WTC11 (cell line): Measurements from ENCODE around the gene OOSP4A. TPM values are rescaled to one million over a fixed set of nuclear protein-coding genes. Genes with fewer than 3 reads are reported as not detected.

Source experiments
- ATAC-seq: fragments of 200-7000 bp; cut with Tn5 transposase; 2 replicates; pipeline ENCODE4 v1.10.0; 2021; ENCODE audit warnings: mild to moderate bottlenecking, moderate library complexity
- CTCF ChIA-PET: fragments of 300-600 bp; sonication (Branson Sonifier 250); formaldehyde crosslinking; loops from one replicate; lab custom pipeline; 2021; ENCODE audit warnings: antibody characterized with exemption; lab: Charles Lee
- POLR2A ChIA-PET: fragments of 350-600 bp; sonication (Branson Sonifier 250); formaldehyde crosslinking; loops from one replicate; lab custom pipeline; 2021; ENCODE audit warnings: antibody characterized with exemption; lab: Charles Lee
- DNase-seq: peaks from one replicate; pipeline ENCODE4 v3.0.0; 2021; ENCODE audit warnings: low spot score
- H3K27ac Mint-ChIP-seq: 2 replicates; pipeline ENCODE4 v1.8.0; 2021; ENCODE audit warnings: mixed read lengths
- H3K27me3 Mint-ChIP-seq: 2 replicates; pipeline ENCODE4 v1.8.0; 2021; ENCODE audit warnings: low read depth, mild to moderate bottlenecking, moderate library complexity, mixed read lengths
- H3K36me3 Mint-ChIP-seq: 2 replicates; pipeline ENCODE4 v1.8.0; 2021; ENCODE audit warnings: mixed read lengths
- H3K4me1 Mint-ChIP-seq: 2 replicates; pipeline ENCODE4 v1.8.0; 2022; ENCODE audit warnings: mixed read lengths
- H3K4me3 Mint-ChIP-seq: 2 replicates; pipeline ENCODE4 v1.8.0; 2021; ENCODE audit warnings: mild to moderate bottlenecking, moderate library complexity, mixed read lengths
- H3K9me3 Mint-ChIP-seq: 2 replicates; pipeline ENCODE4 v1.8.0; 2021; ENCODE audit warnings: mixed read lengths
- CREM ChIP-seq: sonication (generic); formaldehyde crosslinking; IDR thresholded peaks from 2 replicates; pipeline ENCODE4 v1.8.1; 2022; ENCODE audit warnings: mild to moderate bottlenecking, missing genetic modification reagents, moderate library complexity
- ESRRA ChIP-seq: sonication (generic); formaldehyde crosslinking; IDR thresholded peaks from 2 replicates; pipeline ENCODE4 v1.8.1; 2022; ENCODE audit warnings: mild to moderate bottlenecking, missing genetic modification reagents, borderline replicate concordance
- FOXK1 ChIP-seq: sonication (generic); formaldehyde crosslinking; IDR thresholded peaks from 2 replicates; pipeline ENCODE4 v1.8.0; 2022; ENCODE audit warnings: mild to moderate bottlenecking, moderate library complexity, missing genetic modification reagents
- FOXP1 ChIP-seq: sonication (generic); formaldehyde crosslinking; IDR thresholded peaks from 2 replicates; pipeline ENCODE4 v1.8.0; 2022; ENCODE audit warnings: missing genetic modification reagents, mild to moderate bottlenecking, moderate library complexity, borderline replicate concordance
- GRHL2 ChIP-seq: fragments of 250-450 bp; sonication (Bioruptor Pico); IDR thresholded peaks from 2 replicates; pipeline ENCODE4 v1.8.0; 2022; ENCODE audit warnings: mild to moderate bottlenecking, moderate library complexity; ENCODE audit not compliant: insufficient replicate concordance, severe bottlenecking
- GTF2I ChIP-seq: fragments of 250-450 bp; sonication (Bioruptor Pico); conservative IDR thresholded peaks from 2 replicates; pipeline ENCODE4 v1.4.0; 2021; ENCODE audit warnings: mild to moderate bottlenecking
- HMGXB4 ChIP-seq: sonication (generic); formaldehyde crosslinking; IDR thresholded peaks from 2 replicates; pipeline ENCODE4 v1.8.1; 2023; ENCODE audit warnings: mild to moderate bottlenecking, moderate library complexity, missing genetic modification reagents
- KAT7 ChIP-seq: sonication (generic); formaldehyde crosslinking; IDR thresholded peaks from 2 replicates; pipeline ENCODE4 v1.8.1; 2023; ENCODE audit warnings: missing genetic modification reagents, mild to moderate bottlenecking, borderline replicate concordance
- MXD4 ChIP-seq: fragments of 250-450 bp; sonication (Bioruptor Pico); IDR thresholded peaks from 2 replicates; pipeline ENCODE4 v1.8.0; 2021; ENCODE audit warnings: mild to moderate bottlenecking, moderate library complexity, borderline replicate concordance
- NR2C2 ChIP-seq: sonication (generic); formaldehyde crosslinking; IDR thresholded peaks from 2 replicates; pipeline ENCODE4 v1.8.0; 2022; ENCODE audit warnings: mild to moderate bottlenecking, missing genetic modification reagents
- PRRX2 ChIP-seq: fragments of 250-450 bp; sonication (Bioruptor Pico); IDR thresholded peaks from 2 replicates; pipeline ENCODE4 v1.8.0; 2021; ENCODE audit warnings: mild to moderate bottlenecking
- RELA ChIP-seq: sonication (generic); formaldehyde crosslinking; IDR thresholded peaks from 2 replicates; pipeline ENCODE4 v1.8.1; 2022; ENCODE audit warnings: missing genetic modification reagents, mild to moderate bottlenecking, borderline replicate concordance
- RORB ChIP-seq: fragments of 250-450 bp; sonication (Bioruptor Pico); IDR thresholded peaks from 2 replicates; pipeline ENCODE4 v1.9.0; 2021; ENCODE audit warnings: mild to moderate bottlenecking
- SOX15 ChIP-seq: fragments of 250-450 bp; sonication (Bioruptor Pico); IDR thresholded peaks from 2 replicates; pipeline ENCODE4 v1.9.0; 2021; ENCODE audit warnings: mild to moderate bottlenecking
- TEAD1 ChIP-seq: sonication (generic); formaldehyde crosslinking; IDR thresholded peaks from 2 replicates; pipeline ENCODE4 v1.8.0; 2022; ENCODE audit warnings: mild to moderate bottlenecking, missing genetic modification reagents
- ZBTB21 ChIP-seq: sonication (generic); formaldehyde crosslinking; IDR thresholded peaks from 2 replicates; pipeline ENCODE4 v1.8.1; 2023; ENCODE audit warnings: mild to moderate bottlenecking, missing genetic modification reagents, borderline replicate concordance
- ZNF121 ChIP-seq: sonication (generic); formaldehyde crosslinking; IDR thresholded peaks from 2 replicates; pipeline ENCODE4 v1.8.0; 2023; ENCODE audit warnings: missing genetic modification reagents
- ZNF232 ChIP-seq: sonication (generic); formaldehyde crosslinking; IDR thresholded peaks from 2 replicates; pipeline ENCODE4 v1.8.0; 2022; ENCODE audit warnings: mild to moderate bottlenecking, missing genetic modification reagents
- ZNF423 ChIP-seq: fragments of 250-450 bp; sonication (Bioruptor Pico); IDR thresholded peaks from 2 replicates; pipeline ENCODE4 v2.1.2; 2022; ENCODE audit warnings: mild to moderate bottlenecking, moderate library complexity
- total RNA-seq: library from RNA; stranded (reverse); gene quantifications from 3 replicates; pipeline ENCODE4 v1.2.3, GENCODE V29; 2021
- TF ChIP-seq, protein P1 (sequence below): fragments of 250-450 bp; sonication (Bioruptor Pico); conservative IDR thresholded peaks from 2 replicates; pipeline ENCODE4 v1.9.0; 2021; ENCODE audit warnings: mild to moderate bottlenecking
- TF ChIP-seq, protein P2 (sequence below): sonication (generic); formaldehyde crosslinking; IDR thresholded peaks from 2 replicates; pipeline ENCODE4 v1.8.1; 2022; ENCODE audit warnings: low read depth, mild to moderate bottlenecking, moderate library complexity, missing genetic modification reagents, borderline replicate concordance
- TF ChIP-seq, protein P3 (sequence below): fragments of 250-450 bp; sonication (Bioruptor Pico); IDR thresholded peaks from 2 replicates; pipeline ENCODE4 v1.9.0; 2021; ENCODE audit warnings: mild to moderate bottlenecking
- TF ChIP-seq, protein P4 (sequence below): sonication (generic); formaldehyde crosslinking; IDR thresholded peaks from 2 replicates; pipeline ENCODE4 v1.8.1; 2023; ENCODE audit warnings: mild to moderate bottlenecking, missing genetic modification reagents, borderline replicate concordance
- TF ChIP-seq, protein P5 (sequence below): sonication (generic); formaldehyde crosslinking; conservative IDR thresholded peaks from 2 replicates; pipeline ENCODE4 v1.8.1; 2023; ENCODE audit warnings: mild to moderate bottlenecking, low read depth, missing genetic modification reagents, moderate library complexity

OOSP4A gene
- total RNA-seq, 1 experiment from 2014 or later = not detected

- ChIA-PET POLR2A (no interaction called here), CTCF (no interaction called here)
- Mint-ChIP-seq H3K4me1 (peaks cover 8% of the 10 kb centered on the region), H3K9me3 (peaks cover 4% of the 10 kb centered on the region), H3K27me3 (no peaks in the 10 kb centered on the region), H3K27ac (no peak overlapping the region), H3K36me3 (no peaks in the 10 kb centered on the region), H3K4me3 (no peak overlapping the region)
- ATAC-seq (no peak), DNase-seq (no peak)
- no peak for TF ChIP-seq FOXK1 (CRISPR knock-in tag)
- no peak for TF ChIP-seq TEAD1 (CRISPR knock-in tag)
- no peak for TF ChIP-seq ESRRA (CRISPR knock-in tag)
- TF ChIP-seq NR2C2 (CRISPR knock-in tag) = no peak
- TF ChIP-seq, protein P1, sequence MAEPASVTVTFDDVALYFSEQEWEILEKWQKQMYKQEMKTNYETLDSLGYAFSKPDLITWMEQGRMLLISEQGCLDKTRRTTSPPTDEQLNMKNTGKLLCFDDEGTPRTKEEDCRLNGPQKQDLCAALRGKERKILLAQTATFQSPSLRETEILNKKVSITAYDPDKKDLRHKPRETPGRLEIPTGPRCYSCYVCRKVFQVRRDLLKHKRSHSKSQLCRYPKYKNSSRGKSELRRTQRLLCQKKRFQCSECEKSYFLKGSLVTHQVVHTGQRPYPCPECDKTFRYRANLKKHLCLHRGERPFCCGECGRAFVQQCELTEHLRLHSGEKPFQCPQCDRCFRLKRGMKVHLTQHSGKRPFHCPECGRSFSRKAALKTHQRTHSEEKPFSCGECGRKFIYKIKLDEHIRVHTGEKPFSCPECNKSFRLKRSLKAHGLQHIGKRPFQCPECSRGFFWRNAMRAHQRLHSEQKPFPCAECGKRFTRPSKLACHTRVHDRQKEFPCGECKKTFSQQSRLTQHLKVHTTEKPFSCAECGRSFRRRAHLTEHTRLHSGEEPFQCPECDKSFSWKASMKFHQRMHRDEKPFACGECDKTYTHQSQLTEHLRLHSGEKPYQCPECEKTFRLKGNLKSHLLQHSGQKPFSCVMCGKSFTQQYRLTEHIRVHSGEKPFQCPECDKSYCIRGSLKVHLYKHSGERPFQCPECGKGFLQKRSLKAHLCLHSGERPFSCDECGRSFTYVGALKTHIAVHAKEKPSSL = no peak
- no peak for TF ChIP-seq ZBTB21
- no peak for TF ChIP-seq ZNF121 (CRISPR knock-in tag)
- TF ChIP-seq KAT7 (CRISPR knock-in tag) = no peak
- no peak for TF ChIP-seq RORB (CRISPR knock-in tag)
- TF ChIP-seq ZNF423 (CRISPR knock-in tag) = no peak
- TF ChIP-seq, protein P2, sequence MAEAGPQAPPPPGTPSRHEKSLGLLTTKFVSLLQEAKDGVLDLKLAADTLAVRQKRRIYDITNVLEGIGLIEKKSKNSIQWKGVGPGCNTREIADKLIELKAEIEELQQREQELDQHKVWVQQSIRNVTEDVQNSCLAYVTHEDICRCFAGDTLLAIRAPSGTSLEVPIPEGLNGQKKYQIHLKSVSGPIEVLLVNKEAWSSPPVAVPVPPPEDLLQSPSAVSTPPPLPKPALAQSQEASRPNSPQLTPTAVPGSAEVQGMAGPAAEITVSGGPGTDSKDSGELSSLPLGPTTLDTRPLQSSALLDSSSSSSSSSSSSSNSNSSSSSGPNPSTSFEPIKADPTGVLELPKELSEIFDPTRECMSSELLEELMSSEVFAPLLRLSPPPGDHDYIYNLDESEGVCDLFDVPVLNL (CRISPR knock-in tag) = no peak
- no peak for TF ChIP-seq CREM (CRISPR knock-in tag)
- TF ChIP-seq, protein P3, sequence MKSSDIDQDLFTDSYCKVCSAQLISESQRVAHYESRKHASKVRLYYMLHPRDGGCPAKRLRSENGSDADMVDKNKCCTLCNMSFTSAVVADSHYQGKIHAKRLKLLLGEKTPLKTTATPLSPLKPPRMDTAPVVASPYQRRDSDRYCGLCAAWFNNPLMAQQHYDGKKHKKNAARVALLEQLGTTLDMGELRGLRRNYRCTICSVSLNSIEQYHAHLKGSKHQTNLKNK (CRISPR knock-in tag) = no peak
These were observed 35.9 kb downstream of the OOSP4A start for GRCh38 chr11:59999691-60000090.

GRCh38 chr11:60003729-60004128 is 39.9 kb downstream of the OOSP4A start:
- H3K27ac Mint-ChIP-seq = no peak overlapping the region
- H3K4me1 Mint-ChIP-seq = peaks cover 8% of the 10 kb centered on the region
- ATAC-seq = no peak
- DNase-seq = no peak
- no peaks in the 10 kb centered on the region for H3K27me3 Mint-ChIP-seq
- H3K9me3 Mint-ChIP-seq = peaks cover 4% of the 10 kb centered on the region
- CTCF ChIA-PET = no interaction called here
- no peaks in the 10 kb centered on the region for H3K36me3 Mint-ChIP-seq
- no peak overlapping the region for H3K4me3 Mint-ChIP-seq
- POLR2A ChIA-PET = no interaction called here
- TF ChIP-seq HMGXB4 (CRISPR knock-in tag) (no peak), GRHL2 (CRISPR knock-in tag) (no peak), CREM (CRISPR knock-in tag) (no peak), SOX15 (CRISPR knock-in tag) (no peak), RELA (no peak), ZBTB21 (no peak), RORB (CRISPR knock-in tag) (no peak), ZNF121 (CRISPR knock-in tag) (no peak), FOXP1 (CRISPR knock-in tag) (no peak), PRRX2 (no peak), GTF2I (CRISPR knock-in tag) (no peak), ZNF232 (CRISPR knock-in tag) (no peak), MXD4 (CRISPR knock-in tag) (no peak)
- TF ChIP-seq, protein P4, sequence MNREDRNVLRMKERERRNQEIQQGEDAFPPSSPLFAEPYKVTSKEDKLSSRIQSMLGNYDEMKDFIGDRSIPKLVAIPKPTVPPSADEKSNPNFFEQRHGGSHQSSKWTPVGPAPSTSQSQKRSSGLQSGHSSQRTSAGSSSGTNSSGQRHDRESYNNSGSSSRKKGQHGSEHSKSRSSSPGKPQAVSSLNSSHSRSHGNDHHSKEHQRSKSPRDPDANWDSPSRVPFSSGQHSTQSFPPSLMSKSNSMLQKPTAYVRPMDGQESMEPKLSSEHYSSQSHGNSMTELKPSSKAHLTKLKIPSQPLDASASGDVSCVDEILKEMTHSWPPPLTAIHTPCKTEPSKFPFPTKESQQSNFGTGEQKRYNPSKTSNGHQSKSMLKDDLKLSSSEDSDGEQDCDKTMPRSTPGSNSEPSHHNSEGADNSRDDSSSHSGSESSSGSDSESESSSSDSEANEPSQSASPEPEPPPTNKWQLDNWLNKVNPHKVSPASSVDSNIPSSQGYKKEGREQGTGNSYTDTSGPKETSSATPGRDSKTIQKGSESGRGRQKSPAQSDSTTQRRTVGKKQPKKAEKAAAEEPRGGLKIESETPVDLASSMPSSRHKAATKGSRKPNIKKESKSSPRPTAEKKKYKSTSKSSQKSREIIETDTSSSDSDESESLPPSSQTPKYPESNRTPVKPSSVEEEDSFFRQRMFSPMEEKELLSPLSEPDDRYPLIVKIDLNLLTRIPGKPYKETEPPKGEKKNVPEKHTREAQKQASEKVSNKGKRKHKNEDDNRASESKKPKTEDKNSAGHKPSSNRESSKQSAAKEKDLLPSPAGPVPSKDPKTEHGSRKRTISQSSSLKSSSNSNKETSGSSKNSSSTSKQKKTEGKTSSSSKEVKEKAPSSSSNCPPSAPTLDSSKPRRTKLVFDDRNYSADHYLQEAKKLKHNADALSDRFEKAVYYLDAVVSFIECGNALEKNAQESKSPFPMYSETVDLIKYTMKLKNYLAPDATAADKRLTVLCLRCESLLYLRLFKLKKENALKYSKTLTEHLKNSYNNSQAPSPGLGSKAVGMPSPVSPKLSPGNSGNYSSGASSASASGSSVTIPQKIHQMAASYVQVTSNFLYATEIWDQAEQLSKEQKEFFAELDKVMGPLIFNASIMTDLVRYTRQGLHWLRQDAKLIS (CRISPR knock-in tag) = no peak
- TF ChIP-seq, protein P5, sequence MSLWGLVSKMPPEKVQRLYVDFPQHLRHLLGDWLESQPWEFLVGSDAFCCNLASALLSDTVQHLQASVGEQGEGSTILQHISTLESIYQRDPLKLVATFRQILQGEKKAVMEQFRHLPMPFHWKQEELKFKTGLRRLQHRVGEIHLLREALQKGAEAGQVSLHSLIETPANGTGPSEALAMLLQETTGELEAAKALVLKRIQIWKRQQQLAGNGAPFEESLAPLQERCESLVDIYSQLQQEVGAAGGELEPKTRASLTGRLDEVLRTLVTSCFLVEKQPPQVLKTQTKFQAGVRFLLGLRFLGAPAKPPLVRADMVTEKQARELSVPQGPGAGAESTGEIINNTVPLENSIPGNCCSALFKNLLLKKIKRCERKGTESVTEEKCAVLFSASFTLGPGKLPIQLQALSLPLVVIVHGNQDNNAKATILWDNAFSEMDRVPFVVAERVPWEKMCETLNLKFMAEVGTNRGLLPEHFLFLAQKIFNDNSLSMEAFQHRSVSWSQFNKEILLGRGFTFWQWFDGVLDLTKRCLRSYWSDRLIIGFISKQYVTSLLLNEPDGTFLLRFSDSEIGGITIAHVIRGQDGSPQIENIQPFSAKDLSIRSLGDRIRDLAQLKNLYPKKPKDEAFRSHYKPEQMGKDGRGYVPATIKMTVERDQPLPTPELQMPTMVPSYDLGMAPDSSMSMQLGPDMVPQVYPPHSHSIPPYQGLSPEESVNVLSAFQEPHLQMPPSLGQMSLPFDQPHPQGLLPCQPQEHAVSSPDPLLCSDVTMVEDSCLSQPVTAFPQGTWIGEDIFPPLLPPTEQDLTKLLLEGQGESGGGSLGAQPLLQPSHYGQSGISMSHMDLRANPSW (CRISPR knock-in tag) = no peak
